GM19438 (cell line): Measurements from ENCODE around the gene BRI3.
"Not testable (repeated sequence)": the region's sequence is repeated elsewhere in the genome, so short reads cannot be mapped to it uniquely, and the experiment has no call there.

ENCODE experiments used
- ATAC-seq: cut with Tn5 transposase; IDR thresholded peaks from one replicate; pipeline ENCODE4 v1.9.1; 2021; ENCODE audit warnings: low read depth; ENCODE audit not compliant: unreplicated experiment

BRI3 gene

DNA sequence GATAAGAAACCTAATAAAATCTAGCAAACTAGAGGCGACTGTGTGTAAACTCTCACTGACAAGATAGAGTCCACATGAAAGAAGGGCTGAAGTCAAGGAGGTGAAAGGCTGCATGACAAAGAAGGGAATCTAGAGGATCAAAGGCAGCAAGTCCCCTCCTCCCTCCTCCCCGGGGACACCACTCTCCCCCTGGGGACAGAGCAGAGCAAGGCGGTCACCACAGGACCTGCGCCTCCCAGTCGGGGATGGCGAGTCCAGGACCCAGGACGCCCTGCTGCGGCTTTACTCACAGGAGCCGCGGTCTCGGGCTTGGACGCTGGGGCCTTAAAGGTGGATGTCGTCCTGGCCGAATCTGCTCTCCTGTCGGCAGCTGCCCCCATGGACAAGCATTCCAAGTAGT lies 22.4 kb downstream of the BRI3 start:
- ATAC-seq, result no peak

DNA sequence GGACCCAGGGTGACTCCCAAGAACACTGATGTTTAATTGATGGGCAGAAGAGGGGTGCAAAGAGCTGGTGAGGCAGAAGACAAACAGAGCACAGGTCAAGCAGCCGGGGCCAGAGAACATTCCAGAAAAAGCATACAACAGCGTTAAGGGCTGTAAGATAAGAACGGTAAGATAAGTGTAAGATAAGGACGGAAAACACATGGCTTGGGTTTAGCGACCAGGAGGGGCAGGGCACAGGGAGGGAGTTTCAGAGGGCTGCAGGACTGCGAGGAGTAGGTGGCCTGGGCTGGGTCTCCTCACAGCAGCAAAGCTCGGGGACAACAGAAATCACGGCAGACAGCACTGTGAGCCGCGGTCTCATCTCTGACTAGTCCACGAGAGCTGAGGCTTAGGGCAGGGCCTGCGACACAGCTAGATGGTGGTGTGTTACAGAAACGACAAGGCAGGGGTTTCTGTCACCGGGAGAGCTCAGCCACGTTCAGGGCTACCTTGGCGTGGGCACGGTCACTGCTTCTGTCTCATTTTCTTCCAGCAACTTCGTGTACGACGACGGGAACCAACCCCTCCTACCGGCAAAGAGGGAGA lies 24.6 kb downstream of the BRI3 start:
- no peak for ATAC-seq

GRCh38 chr7:98307971-98308466 lies 26.5 kb downstream of the BRI3 start:
- ATAC-seq, result no peak

DNA sequence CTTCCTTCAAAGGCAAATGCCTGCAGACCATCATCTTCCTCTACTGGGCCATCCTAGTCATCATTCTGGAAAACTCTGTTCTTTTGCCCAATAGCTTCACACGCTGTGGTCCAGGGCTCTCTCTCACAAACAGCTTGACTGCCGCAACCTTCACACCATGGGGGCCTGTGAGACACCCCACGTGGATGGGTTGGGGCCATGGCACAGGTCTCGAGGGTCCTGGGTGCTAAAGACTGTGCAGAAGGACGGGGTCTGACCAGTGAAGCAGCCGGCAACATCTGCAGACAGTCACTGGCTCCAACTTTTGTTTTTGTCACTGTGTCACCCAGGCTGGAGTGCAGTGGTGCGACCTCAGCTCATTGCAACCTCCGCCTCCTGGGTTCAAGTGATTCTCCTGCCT lies 28.1 kb downstream of the BRI3 start:
- no peak for ATAC-seq

DNA sequence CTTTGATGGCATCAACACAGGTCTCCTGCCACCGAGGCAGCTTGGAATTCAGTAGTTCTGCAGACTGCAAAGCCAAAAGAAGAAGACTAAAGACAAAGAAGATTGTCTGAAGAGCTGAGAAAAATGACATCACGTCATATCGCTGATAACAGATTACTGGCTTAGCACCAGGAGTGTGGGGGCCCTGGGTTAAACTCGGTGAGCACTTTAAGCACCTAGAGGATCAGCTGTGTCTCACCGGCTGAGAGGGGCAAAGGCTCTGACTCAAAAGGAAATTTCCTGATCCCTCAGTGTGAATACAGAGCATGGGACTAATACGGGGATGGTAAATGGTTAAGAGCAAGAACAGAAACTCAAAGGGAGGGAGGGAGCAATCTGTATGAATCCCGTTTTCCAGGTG lies 30.7 kb downstream of the BRI3 start:
- ATAC-seq, result no peak

DNA sequence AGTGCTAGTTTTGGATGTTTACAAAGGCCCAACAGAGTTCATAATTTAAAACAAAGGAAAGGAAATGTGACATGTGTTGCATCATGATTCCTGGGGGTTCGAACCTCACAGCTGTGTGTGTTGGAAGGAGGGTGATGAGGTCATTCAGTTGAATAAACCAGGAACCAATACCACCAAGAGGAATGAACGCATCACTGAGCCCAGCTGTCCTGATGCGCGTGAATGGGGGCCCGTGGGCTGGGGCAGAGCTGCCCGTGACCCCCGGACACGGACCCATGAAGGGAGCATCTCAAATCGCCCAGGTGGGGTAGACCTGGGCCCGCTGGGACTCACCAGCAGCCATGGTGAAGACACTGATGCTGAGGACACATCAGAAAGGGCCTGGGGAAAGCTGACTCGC lies 33.0 kb downstream of the BRI3 start:
- ATAC-seq, result no peak

- no peak for ATAC-seq
Measured at GRCh38 chr7:98315318-98315993, 34.0 kb downstream of the BRI3 start.

- not testable (repeated sequence) for ATAC-seq
Measured at GRCh38 chr7:98315994-98316527, 34.6 kb downstream of the BRI3 start.

- no peak for ATAC-seq
Measured at GRCh38 chr7:98317366-98318040, 36.0 kb downstream of the BRI3 start.

DNA sequence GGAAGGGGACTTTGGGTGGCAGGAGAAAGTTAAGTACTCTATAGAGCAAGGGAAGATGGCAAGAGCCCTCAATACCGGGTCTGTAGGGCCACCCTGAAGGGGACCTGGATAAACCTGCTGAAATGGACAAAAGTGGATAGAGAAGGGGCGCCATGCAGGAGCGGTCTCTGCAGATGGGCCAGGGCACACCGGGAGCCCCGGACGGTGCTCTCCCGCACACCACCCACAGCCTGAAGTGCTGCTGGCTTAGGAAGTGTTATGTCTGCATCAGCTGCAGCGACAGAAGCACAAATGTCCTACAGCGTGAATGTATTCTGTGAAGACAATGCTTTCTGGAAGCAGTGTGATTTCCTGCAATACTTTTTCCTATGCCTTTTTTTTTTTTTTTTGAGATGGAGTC lies 37.7 kb downstream of the BRI3 start:
- ATAC-seq, result no peak

- no peak for ATAC-seq
Measured at GRCh38 chr7:98321301-98321700, 39.8 kb downstream of the BRI3 start.

- ATAC-seq, result no peak
Measured at GRCh38 chr7:98322331-98323270, 41.1 kb downstream of the BRI3 start.

- no peak for ATAC-seq
Measured at GRCh38 chr7:98323597-98324322, 42.3 kb downstream of the BRI3 start.

- no peak for ATAC-seq
Measured at GRCh38 chr7:98324782-98325181, 43.3 kb downstream of the BRI3 start.

GRCh38 chr7:98329100-98329790 lies 47.8 kb downstream of the BRI3 start:
- ATAC-seq, result no peak

DNA sequence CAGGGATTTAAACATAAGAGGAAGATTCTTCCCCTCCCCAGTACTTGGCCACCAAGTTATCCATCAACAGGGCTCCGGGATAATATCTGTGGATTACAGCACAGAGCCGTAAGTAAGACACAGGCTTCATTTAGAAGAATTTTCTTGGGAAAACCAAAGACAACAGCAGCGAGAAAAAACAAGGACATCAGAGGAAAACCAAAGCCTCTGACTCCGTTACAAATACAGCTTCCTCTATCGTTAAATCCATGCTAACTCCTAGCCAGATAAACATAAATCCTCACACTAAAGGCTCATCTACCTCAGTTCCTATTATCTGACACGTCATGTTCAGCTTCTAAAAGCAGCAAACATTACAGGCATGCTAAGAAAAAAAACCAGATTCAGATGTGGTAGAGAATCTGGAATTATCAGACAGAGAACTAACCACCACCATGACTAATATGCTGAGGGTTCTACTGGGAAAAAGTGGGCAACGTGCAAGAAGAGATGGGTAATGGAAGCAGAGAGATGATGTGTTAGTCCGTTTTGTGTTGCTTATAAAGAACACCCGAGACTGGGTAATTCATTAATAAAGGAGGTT lies 48.4 kb downstream of the BRI3 start:
- no peak for ATAC-seq

GRCh38 chr7:98330926-98331529 lies 49.5 kb downstream of the BRI3 start:
- no peak for ATAC-seq

GRCh38 chr7:98334081-98334480 lies 52.6 kb downstream of the BRI3 start:
- no peak for ATAC-seq
